NT2/D1 (cell line): Measurements from ENCODE around the gene NPFF.

Experiments used
- SUZ12 ChIP-seq: IDR thresholded peaks from 2 replicates; pipeline ENCODE4 v1.6.1; 2011; ENCODE audit not compliant: insufficient read length, insufficient read depth; ENCODE audit errors: extremely low read depth
- YY1 ChIP-seq: IDR thresholded peaks from 2 replicates; pipeline ENCODE4 v1.6.1; 2011; ENCODE audit not compliant: insufficient read length, insufficient read depth
- ZNF274 ChIP-seq: IDR thresholded peaks from 2 replicates; pipeline ENCODE4 v1.6.1; 2011; ENCODE audit warnings: mild to moderate bottlenecking, low read depth, low read length

GRCh38 chr12:53495903-53496751, 11.2 kb downstream of the NPFF start:
- TF ChIP-seq ZNF274 (no peak), YY1 (no peak), SUZ12 (no peak)
